Peyer's patch (tissue), 4 donors: ENCODE data around the gene JPH2. TPM values are rescaled to one million over a fixed set of nuclear protein-coding genes. Genes with fewer than 3 reads are reported as not detected.

Experiments used
- DNase-seq, 3 donors: peaks; one replicate each; pipeline ENCODE4 v3.0.0-alpha.2; 2017 to 2019
- H3K27ac ChIP-seq, 4 donors: fragments of 200-600 bp; sonication (generic); one replicate each; pipeline ENCODE4 v1.5.1; 2016 to 2019
- H3K27me3 ChIP-seq, 2 donors: fragments of 200-600 bp; sonication (generic); one replicate each; pipeline ENCODE4 v1.5.1; 2019
- H3K36me3 ChIP-seq, 3 donors: fragments of 200-600 bp; sonication (generic); one replicate each; pipeline ENCODE4 v1.5.1; 2016 to 2019
- H3K4me1 ChIP-seq, 4 donors: fragments of 200-600 bp; sonication (generic); one replicate each; pipeline ENCODE4 v1.5.1; 2016 to 2019
- H3K4me3 ChIP-seq, 4 donors: fragments of 200-600 bp; sonication (generic); 1 replicate in 3 of 4; 2 replicates in 1 of 4; pipeline ENCODE4 v1.5.1; 2016 to 2019; ENCODE audit warnings: mild to moderate bottlenecking in 1 of 4
- H3K9me3 ChIP-seq, 4 donors: fragments of 200-600 bp; sonication (generic); one replicate each; pipeline ENCODE4 v1.5.1; 2016 to 2019; ENCODE audit warnings: mild to moderate bottlenecking in 1 of 4
- POLR2A ChIP-seq, 2 donors: fragments of 450-650 bp; IDR thresholded peaks; one replicate each; pipeline ENCODE4 v1.5.1; 2017; ENCODE audit warnings: antibody characterized with exemption in 2 of 2, mild to moderate bottlenecking in 2 of 2, moderate library complexity in 2 of 2
- total RNA-seq, 4 donors: library from RNA; depleted of rRNA; stranded (reverse); fragments of >200 nt; gene quantifications; one replicate each; pipeline ENCODE4 v1.1.0, GENCODE V29; 2016
- TF ChIP-seq, protein P1 (sequence below), 6 experiments: fragments of 450-650 bp in 4 of 6; fragments of 200-600 bp in 2 of 6; sonication (generic) in 1 of 6; IDR thresholded peaks; one replicate each; pipeline ENCODE4 v1.5.1; 2017 to 2019; ENCODE audit warnings: antibody characterized with exemption in 6 of 6, mild to moderate bottlenecking in 3 of 6, moderate library complexity in 1 of 6

Gene JPH2
- total RNA-seq, 4 donors from 2014 or later, result 1.2 to 8.0 (median 4.2) TPM

DNA sequence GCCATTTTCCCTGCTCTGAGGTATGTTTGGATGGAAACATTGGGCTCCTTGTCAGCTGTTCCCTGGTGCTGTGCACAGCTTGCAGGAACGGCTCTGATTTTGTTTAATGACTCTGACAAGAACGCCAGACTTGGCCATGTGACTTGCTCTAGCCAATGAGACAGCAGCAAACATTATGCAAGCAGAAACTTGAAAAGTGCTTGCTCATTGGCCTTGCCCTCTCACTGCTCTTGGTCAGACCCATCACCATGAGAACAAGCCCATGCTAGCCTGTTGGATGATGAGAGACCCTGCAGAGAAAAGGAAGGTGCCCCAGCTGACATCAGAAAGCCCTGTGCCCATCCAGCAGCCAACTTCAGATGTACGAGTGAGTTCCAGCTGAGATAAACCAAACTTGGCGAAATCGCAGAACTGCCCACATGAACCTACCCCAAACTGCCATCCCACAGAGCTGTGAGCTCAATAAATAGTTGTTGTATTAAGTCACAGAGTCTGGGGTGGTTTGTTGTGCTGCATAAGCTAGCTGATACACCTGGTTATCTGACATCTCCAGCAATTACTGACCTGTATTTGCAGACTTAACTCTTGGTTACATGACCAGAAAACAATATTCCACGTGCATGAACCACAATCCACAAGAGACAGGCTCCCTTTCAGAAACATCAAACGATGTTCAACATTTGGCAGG lies 96.9 kb downstream of the JPH2 start:
- Histone ChIP-seq H3K27me3 (no peaks in the 10 kb centered on the region), H3K36me3 (no peaks in the 10 kb centered on the region), H3K4me3 (no peak overlapping the region), H3K9me3 (no peaks in the 10 kb centered on the region), H3K27ac (no peak overlapping the region), H3K4me1 (no peaks in the 10 kb centered on the region)
- TF ChIP-seq, protein P1, sequence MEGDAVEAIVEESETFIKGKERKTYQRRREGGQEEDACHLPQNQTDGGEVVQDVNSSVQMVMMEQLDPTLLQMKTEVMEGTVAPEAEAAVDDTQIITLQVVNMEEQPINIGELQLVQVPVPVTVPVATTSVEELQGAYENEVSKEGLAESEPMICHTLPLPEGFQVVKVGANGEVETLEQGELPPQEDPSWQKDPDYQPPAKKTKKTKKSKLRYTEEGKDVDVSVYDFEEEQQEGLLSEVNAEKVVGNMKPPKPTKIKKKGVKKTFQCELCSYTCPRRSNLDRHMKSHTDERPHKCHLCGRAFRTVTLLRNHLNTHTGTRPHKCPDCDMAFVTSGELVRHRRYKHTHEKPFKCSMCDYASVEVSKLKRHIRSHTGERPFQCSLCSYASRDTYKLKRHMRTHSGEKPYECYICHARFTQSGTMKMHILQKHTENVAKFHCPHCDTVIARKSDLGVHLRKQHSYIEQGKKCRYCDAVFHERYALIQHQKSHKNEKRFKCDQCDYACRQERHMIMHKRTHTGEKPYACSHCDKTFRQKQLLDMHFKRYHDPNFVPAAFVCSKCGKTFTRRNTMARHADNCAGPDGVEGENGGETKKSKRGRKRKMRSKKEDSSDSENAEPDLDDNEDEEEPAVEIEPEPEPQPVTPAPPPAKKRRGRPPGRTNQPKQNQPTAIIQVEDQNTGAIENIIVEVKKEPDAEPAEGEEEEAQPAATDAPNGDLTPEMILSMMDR (IDR thresholded peaks at IDR 0.05), result no peak
- TF ChIP-seq POLR2A (IDR thresholded peaks at IDR 0.05), result no peak
- no peak for DNase-seq

DNA sequence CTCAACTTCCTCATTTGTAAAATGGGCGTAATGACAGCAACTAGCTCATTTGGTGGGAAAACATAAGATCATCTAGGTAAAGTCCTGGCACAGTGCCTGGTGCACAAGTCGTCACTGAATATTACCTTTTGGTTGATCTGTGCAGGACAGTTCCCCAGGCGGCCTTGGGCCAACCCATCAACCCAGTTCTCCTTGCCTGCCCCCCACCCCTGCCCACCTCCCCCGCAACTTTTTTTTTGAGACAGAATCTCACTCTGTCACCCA lies 99.2 kb downstream of the JPH2 start:
- no peak for DNase-seq
- H3K4me1 ChIP-seq, result no peaks in the 10 kb centered on the region
- H3K27ac ChIP-seq, result no peak overlapping the region
- TF ChIP-seq POLR2A (IDR thresholded peaks at IDR 0.05), result no peak
- TF ChIP-seq, protein P1 (IDR thresholded peaks at IDR 0.05), result no peak
- H3K4me3 ChIP-seq, result no peak overlapping the region
- no peaks in the 10 kb centered on the region for H3K36me3 ChIP-seq
- no peaks in the 10 kb centered on the region for H3K27me3 ChIP-seq
- H3K9me3 ChIP-seq, result no peaks in the 10 kb centered on the region

DNA sequence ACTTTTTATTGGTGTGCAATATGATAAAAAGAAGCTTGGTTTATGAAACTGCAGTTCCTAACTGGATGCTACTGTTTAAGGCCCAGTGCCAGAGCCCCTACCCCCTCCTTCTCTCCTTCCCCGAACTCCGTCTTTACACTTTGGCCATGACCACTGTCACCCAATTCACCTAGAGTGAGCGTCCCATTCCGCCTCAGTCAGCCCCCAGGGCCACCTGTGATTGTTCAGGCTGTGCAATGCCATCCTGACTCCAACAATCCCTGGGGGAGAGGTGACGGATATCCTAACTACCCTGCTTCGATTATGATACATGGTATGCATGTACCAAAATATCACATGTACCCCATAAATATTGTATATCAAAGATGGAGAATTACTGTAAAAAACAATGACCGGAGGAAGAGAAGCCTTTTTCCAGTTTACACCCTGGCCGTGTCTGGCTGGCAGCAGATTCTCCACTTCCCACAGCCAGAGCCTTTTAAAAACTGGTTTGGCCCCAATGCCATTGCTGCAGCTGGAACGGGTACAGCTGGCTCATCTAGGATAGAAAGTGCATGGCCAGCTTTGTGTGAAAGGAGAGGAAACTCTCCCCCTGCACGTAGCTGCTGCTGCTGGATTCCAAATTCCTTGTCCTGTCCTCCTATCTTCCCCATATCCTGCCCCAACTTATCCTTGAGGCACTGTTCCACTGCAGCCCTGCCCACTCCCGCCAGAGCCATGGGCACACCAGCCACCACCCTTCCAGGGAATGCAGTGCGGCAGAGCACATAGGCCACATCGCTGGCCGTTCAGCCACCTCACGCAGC lies 99.7 kb downstream of the JPH2 start:
- no peaks in the 10 kb centered on the region for H3K27me3 ChIP-seq

DNA sequence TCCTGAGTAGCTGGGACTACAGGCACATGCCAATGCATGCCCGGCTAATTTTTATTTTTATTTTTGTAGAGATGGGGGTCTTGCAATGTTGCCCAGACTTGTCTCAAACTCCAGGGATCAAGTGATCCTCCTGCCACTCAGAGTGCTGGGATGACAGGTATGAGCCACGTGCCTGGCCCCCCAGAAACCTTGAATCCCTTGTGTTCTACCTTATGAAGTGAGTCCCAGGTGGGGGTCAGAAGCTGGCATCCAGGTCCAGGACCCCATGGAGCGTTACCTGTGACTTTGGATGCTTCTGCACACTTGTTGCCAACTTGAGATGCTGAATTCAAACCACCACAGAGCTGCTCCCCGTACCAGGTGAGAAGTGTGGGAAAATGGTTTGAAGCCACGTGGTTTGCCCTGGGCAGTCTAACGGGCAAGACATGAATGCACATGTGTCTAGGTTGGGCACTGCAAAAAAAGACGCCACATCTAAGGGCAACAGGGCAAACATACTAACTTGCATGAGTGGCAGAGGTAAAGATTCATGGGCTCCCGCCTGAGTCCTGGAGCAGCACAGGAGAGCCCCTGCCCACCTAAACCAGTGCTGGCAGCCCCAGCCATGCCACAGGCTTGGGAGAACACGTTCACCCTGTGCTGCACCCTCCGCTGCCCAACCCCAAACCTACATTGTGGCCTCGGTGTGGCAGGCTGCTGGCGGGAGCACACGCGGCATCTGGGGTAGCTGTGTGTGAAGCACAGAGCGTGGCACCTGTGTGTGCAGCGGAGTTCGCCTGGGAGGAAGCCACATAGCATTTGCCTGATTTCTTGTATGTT lies 101.2 kb downstream of the JPH2 start:
- DNase-seq, result no peak
- Histone ChIP-seq H3K9me3 (no peaks in the 10 kb centered on the region), H3K4me1 (no peaks in the 10 kb centered on the region), H3K4me3 (no peak overlapping the region), H3K27me3 (no peaks in the 10 kb centered on the region), H3K27ac (no peak overlapping the region), H3K36me3 (no peaks in the 10 kb centered on the region)
- no peak for TF ChIP-seq POLR2A (IDR thresholded peaks at IDR 0.05)
- TF ChIP-seq, protein P1 (IDR thresholded peaks at IDR 0.05), result no peak

More for the DNA sequence above, 99.7 kb downstream of the JPH2 start:
- no peak overlapping the region for H3K27ac ChIP-seq
- no peaks in the 10 kb centered on the region for H3K4me1 ChIP-seq
- TF ChIP-seq, protein P1 (IDR thresholded peaks at IDR 0.05), result no peak
- TF ChIP-seq POLR2A (IDR thresholded peaks at IDR 0.05), result no peak
- DNase-seq, result no peak
- H3K4me3 ChIP-seq, result no peak overlapping the region
- H3K36me3 ChIP-seq, result no peaks in the 10 kb centered on the region
- H3K9me3 ChIP-seq, result no peaks in the 10 kb centered on the region

DNA sequence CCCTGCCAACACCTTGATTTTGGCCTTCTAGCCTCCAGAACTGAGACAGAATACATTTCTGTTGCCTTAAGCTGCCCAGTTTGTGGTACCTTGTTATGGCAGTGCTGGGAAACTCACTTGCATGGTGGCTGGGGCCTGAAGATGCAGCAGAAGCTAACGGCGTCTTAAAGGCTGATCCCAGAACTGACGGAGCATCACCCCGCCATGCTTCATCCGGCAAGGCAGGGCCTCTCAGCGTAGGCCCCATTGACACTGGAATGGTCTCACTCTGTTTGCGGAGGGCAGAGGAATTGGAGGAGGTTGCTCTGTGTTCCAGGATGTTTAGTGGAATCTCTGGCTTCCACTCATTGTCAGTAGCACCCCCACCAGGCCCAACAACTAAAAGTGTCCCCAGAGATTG lies 102.1 kb downstream of the JPH2 start:
- H3K9me3 ChIP-seq, result no peaks in the 10 kb centered on the region
- H3K27ac ChIP-seq, result no peak overlapping the region
- no peaks in the 10 kb centered on the region for H3K36me3 ChIP-seq
- H3K4me3 ChIP-seq, result no peak overlapping the region
- DNase-seq, result no peak
- TF ChIP-seq POLR2A (IDR thresholded peaks at IDR 0.05), result no peak
- TF ChIP-seq, protein P1 (IDR thresholded peaks at IDR 0.05), result no peak
- H3K4me1 ChIP-seq, result no peaks in the 10 kb centered on the region
- no peaks in the 10 kb centered on the region for H3K27me3 ChIP-seq
